ENCODE measurements around the gene ZC3H7A.

DNA sequence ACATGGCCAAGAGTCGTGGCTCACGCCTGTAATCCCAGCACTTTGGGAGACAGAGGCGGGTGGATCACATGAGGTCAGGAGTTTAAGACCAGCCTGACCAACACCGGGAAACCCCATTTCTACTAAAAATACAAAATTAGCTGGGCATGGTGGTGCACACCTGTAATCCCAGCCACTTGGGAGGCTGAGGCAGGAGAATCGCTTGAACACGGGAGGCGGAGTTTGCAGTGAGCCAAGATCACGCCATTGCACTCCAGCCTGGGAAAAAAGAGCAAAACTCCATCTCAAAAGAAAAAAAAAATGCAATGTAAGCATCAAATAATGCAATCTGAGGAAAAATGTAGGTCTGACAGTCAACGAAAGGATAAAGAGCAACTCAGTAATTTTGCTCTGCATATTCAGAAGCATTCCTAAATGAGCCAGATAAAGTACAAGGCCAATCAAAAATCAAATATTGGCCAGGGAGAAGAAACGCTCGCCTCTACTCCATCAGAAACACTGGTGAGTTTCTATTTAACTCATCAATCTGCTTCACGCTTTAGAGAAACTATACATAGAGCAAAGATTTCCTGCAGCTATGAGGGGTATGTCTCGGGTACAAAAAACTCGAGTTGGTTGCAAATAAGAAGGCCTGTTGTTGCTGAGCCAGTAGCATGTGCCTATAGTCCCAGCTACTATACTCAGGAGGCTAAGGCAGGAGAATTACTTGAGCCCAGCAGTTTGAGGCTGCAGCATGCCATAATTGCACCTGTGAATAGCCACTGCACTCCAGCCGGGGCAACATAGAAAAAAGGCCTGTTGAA is 58.1 kb downstream of the ZC3H7A start:
- TF ChIP-seq POLR2A (IDR thresholded peaks at IDR 0.05) = no peak
- TF ChIP-seq, protein P1, sequence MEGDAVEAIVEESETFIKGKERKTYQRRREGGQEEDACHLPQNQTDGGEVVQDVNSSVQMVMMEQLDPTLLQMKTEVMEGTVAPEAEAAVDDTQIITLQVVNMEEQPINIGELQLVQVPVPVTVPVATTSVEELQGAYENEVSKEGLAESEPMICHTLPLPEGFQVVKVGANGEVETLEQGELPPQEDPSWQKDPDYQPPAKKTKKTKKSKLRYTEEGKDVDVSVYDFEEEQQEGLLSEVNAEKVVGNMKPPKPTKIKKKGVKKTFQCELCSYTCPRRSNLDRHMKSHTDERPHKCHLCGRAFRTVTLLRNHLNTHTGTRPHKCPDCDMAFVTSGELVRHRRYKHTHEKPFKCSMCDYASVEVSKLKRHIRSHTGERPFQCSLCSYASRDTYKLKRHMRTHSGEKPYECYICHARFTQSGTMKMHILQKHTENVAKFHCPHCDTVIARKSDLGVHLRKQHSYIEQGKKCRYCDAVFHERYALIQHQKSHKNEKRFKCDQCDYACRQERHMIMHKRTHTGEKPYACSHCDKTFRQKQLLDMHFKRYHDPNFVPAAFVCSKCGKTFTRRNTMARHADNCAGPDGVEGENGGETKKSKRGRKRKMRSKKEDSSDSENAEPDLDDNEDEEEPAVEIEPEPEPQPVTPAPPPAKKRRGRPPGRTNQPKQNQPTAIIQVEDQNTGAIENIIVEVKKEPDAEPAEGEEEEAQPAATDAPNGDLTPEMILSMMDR (IDR thresholded peaks at IDR 0.05) = no peak
- TF ChIP-seq POLR2AphosphoS5 (IDR thresholded peaks at IDR 0.05) = no peak

Measured in stomach (tissue), 4 donors.